Measurements from ENCODE around the gene SERPINB6.
"Not testable (repeated sequence)": the region's sequence is repeated elsewhere in the genome, so short reads cannot be mapped to it uniquely, and the experiment has no call there.

Gene SERPINB6

GRCh38 chr6:2977799-2978590 is 6.6 kb upstream of the SERPINB6 start:
- DNase-seq (ENCODE audit: low read depth in 2 of 2) = no peak

- no peak for DNase-seq (ENCODE audit: low read depth in 2 of 2)
Measured at GRCh38 chr6:2977290-2977689, 5.9 kb upstream of the SERPINB6 start.

- no peak for DNase-seq (ENCODE audit: low read depth in 2 of 2)
Measured at GRCh38 chr6:2976571-2977085, 5.3 kb upstream of the SERPINB6 start.

GRCh38 chr6:2976060-2976459 is 4.7 kb upstream of the SERPINB6 start:
- no peak for DNase-seq (ENCODE audit: low read depth in 2 of 2)

GRCh38 chr6:2973676-2974075 is 2.3 kb upstream of the SERPINB6 start:
- DNase-seq (ENCODE audit: low read depth in 2 of 2) = no peak

GRCh38 chr6:2973180-2973579 is 1.8 kb upstream of the SERPINB6 start:
- not testable (repeated sequence) for DNase-seq (ENCODE audit: low read depth in 2 of 2)

- not testable (repeated sequence) for DNase-seq (ENCODE audit: low read depth in 2 of 2)
Measured at GRCh38 chr6:2972685-2973084, 1.3 kb upstream of the SERPINB6 start.

- not testable (repeated sequence) for DNase-seq (ENCODE audit: low read depth in 2 of 2)
Measured at GRCh38 chr6:2972219-2972487, 786 bp upstream of the SERPINB6 start.

- peak; percentile 29 to 55 for DNase-seq (ENCODE audit: low read depth in 2 of 2)
Measured at GRCh38 chr6:2970753-2971419, 481 bp downstream of the SERPINB6 start.

- DNase-seq (ENCODE audit: low read depth in 2 of 2) = no peak
Measured at GRCh38 chr6:2970034-2970685, 1.2 kb downstream of the SERPINB6 start.

- DNase-seq (ENCODE audit: low read depth in 2 of 2) = no peak
Measured at GRCh38 chr6:2969549-2969948, 1.8 kb downstream of the SERPINB6 start.

GRCh38 chr6:2968600-2969135 is 2.7 kb downstream of the SERPINB6 start:
- DNase-seq (ENCODE audit: low read depth in 2 of 2) = no peak

- no peak for DNase-seq (ENCODE audit: low read depth in 2 of 2)
Measured at GRCh38 chr6:2967936-2968335, 3.4 kb downstream of the SERPINB6 start.

GRCh38 chr6:2966347-2966746 is 5.0 kb downstream of the SERPINB6 start:
- no peak for DNase-seq (ENCODE audit: low read depth in 2 of 2)

- DNase-seq (ENCODE audit: low read depth in 2 of 2) = no peak
Measured at GRCh38 chr6:2964793-2965505, 6.4 kb downstream of the SERPINB6 start.

- DNase-seq (ENCODE audit: low read depth in 2 of 2) = no peak
Measured at GRCh38 chr6:2963756-2964155, 7.6 kb downstream of the SERPINB6 start.

- no peak for DNase-seq (ENCODE audit: low read depth in 2 of 2)
Measured at GRCh38 chr6:2962636-2963035, 8.7 kb downstream of the SERPINB6 start.

- no peak for DNase-seq (ENCODE audit: low read depth in 2 of 2)
Measured at GRCh38 chr6:2962004-2962403, 9.4 kb downstream of the SERPINB6 start.

- no peak for DNase-seq (ENCODE audit: low read depth in 2 of 2)
Measured at GRCh38 chr6:2961506-2961905, 9.9 kb downstream of the SERPINB6 start.

- no peak for DNase-seq (ENCODE audit: low read depth in 2 of 2)
Measured at GRCh38 chr6:2960935-2961334, 10.4 kb downstream of the SERPINB6 start.

GRCh38 chr6:2959909-2960719 is 11.3 kb downstream of the SERPINB6 start:
- DNase-seq (ENCODE audit: low read depth in 2 of 2) = no peak

Data from stimulated activated CD4-positive, alpha-beta T cell treated with anti-CD3 and anti-CD28 coated beads, Interleukin-4, amount 100 ng/mL, for 48 hours (primary cell).